Esophagus squamous epithelium (tissue), 4 donors: ENCODE results near the gene PPM1L.

ENCODE experiments used
- POLR2A ChIP-seq, 4 donors: fragments of 450-650 bp; IDR thresholded peaks; one replicate each; pipeline ENCODE4 v1.6.1; 2017; ENCODE audit warnings: antibody characterized with exemption in 4 of 4, mild to moderate bottlenecking in 4 of 4, moderate library complexity in 3 of 4
- TF ChIP-seq, protein P1 (sequence below), 6 experiments: fragments of 450-650 bp in 4 of 6; fragments of 200-600 bp in 2 of 6; sonication (generic) in 2 of 6; IDR thresholded peaks; one replicate each; pipeline ENCODE4 v1.5.1; 2016 to 2019; ENCODE audit warnings: antibody characterized with exemption in 6 of 6, mild to moderate bottlenecking in 4 of 6, moderate library complexity in 4 of 6

- TF ChIP-seq, protein P1, sequence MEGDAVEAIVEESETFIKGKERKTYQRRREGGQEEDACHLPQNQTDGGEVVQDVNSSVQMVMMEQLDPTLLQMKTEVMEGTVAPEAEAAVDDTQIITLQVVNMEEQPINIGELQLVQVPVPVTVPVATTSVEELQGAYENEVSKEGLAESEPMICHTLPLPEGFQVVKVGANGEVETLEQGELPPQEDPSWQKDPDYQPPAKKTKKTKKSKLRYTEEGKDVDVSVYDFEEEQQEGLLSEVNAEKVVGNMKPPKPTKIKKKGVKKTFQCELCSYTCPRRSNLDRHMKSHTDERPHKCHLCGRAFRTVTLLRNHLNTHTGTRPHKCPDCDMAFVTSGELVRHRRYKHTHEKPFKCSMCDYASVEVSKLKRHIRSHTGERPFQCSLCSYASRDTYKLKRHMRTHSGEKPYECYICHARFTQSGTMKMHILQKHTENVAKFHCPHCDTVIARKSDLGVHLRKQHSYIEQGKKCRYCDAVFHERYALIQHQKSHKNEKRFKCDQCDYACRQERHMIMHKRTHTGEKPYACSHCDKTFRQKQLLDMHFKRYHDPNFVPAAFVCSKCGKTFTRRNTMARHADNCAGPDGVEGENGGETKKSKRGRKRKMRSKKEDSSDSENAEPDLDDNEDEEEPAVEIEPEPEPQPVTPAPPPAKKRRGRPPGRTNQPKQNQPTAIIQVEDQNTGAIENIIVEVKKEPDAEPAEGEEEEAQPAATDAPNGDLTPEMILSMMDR (IDR thresholded peaks at IDR 0.05) = no peak
- TF ChIP-seq POLR2A (IDR thresholded peaks at IDR 0.05) = no peak
Measured at GRCh38 chr3:160981217-160981938, 225.3 kb downstream of the PPM1L start.
